NCI-H2171 treated with DMSO at 0.1 percent for 48 hours (cell line): ENCODE measurements around the gene STX12.
"Not testable (repeated sequence)": the region's sequence is repeated elsewhere in the genome, so short reads cannot be mapped to it uniquely, and the experiment has no call there.

Source experiments
- DNase-seq: peaks from one replicate; lab custom pipeline; 2025; lab: John Stamatoyannopoulos, UW

STX12 gene

DNA sequence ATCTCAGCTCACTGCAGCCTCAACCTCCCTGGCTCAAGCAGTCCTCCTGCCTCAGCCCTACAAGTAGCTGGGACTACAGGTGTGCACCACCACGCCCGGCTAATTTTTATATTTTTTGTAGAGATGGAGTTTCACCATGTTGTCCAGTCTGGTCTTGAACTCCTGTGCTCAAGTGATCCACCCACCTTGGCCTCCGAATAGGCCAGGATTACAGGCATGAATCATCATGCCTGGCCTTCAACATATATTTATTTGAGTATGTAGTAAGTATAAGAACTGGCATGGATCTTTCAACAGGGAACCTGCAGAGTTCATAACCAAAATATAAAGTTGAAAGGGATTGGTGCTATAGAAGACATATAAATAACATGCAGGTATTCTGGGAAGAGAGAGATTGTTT, 2.3 kb downstream of the STX12 start:
- not testable (repeated sequence) for DNase-seq

DNA sequence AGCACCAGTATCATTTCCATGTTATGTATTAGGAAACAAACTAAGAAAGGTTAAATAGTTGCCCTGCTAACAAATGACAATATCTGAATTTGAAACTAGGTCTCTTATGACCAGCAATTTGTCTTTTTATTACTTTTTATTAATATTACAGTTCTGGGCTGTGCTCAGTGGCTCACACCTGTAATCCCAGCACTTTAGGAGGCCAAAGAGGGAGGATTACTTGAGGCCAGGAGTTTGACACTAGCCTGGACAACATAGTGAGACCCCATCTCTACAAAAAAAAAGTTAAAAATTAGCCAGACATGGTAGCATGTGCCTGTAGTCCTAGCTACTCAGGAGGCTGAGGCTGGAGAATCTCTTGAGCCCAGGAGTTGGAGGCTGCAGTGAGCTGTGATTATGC, 3.3 kb downstream of the STX12 start:
- DNase-seq = not testable (repeated sequence)

DNA sequence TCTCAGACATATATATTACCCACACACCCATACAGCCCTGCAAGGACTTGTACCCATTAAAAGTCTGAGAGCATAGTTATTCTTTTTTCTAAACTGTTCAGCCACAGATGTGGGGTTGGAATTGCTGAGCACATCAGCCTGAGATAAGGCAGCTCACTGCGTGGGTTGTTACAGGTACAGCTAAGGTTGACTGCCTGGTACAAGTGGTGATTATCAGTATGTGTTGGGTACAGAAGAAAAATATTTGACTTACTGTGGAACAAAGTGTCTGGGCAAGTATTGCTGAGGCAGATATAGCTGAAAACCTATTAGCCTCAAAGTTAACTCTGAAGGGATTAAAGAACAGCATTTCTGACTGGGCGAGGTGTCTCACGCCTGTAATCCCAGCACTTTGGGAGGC, 5.0 kb downstream of the STX12 start:
- no peak for DNase-seq

DNA sequence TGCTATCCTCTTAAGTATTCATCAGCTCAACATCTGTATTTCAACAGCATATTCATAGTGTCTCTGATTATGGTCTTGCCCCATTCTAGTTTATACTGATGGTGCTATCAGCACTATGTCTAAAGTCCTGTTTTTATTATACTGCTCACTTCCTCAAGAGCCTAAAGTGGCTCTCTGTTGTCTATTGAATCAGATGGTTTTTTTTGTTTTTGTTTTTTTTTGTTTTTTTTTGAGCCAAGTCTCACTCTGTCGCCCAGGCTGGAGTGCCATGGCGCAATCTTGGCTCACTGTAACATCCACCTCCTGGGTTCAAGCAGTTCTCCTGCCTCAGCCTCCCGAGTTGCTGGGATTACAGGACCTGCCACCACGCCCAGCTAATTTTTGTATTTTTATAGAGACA, 6.1 kb downstream of the STX12 start:
- no peak for DNase-seq

DNA sequence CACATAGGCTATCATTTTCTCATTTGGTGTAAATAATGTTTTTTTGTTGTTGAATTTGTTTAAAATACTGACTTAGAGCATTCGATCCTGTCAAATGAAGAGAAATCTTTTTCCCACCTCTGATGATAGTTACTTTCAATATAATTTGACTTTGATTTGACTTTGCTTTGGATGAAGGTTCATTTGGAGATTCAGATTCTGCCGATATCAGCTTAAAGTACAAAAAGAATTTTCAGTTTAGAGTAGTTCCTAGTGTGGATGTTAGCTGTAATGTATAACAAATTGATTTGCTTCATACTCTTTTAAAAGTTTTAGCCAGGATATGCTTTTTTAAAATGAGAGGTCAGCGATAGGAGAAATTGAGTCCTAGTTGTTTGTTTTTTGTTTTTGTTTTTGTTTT, 9.9 kb downstream of the STX12 start:
- DNase-seq = no peak

DNA sequence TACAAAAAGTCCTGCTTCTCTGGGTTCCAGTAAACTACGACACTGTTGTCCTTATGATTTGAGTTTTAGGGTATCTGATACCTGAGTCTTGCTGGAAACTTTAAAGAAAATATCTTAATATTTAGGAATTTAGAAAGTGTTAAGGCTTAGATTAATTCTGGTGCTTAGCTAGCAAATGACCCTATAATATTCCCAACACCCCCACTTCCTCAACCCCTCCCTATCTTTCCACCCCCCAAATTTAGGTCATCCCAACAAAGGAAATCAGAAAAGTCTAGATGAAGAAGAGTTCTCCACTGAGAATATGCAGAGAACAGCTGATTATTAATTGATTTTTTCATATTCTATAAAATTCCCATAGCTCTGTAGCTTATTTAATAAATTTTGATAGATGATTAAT, 11.7 kb downstream of the STX12 start:
- DNase-seq = no peak

DNA sequence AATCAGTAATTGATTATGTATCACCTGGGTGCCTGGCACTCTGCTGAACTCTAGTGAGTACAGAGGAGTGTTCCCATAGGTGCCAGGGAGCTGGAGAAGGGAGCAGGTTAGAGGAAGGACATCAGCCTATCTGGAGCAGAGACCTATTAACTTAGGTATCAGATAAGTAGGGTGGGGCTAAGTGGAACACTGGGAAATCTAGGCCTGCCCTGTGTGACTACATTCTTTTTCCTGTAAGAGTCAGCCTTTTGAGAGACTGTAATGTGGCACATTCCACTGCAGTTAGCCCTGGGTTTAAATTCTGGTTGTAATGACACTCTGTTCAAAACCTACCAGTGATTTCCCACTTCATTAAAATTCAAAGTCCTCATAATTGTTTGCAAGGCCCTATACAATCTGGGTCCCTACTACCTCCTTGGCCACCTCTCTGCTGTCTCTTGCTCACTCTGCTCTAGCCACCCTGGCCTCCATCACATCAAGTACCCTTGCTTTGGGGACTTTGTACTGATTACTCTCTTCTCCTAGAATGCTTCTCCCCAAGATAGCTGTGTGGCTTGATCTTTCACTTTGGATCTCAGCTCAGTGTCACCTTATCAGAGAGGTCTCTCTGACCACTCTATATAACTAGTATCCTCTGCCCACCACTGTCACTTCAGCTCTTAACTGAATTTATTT, 12.9 kb downstream of the STX12 start:
- no peak for DNase-seq

DNA sequence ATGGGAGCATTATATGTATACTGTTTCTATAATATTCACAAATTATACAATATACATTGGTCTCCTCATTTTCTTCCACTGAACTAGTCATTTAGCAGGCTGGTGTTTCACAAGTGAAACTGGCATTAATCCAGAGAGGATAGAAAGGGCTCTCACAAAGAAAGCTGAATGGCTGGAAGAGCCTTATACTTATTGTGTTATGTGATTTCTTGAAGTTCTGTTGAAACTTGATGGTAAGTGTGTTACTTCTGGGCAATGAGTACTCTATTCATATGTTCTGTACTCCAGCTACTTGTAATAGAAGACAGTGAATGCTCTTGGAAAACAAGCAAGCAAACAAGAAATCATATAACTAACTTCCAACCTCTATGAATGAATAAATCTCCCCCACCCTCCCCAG, 14.9 kb downstream of the STX12 start:
- no peak for DNase-seq

DNA sequence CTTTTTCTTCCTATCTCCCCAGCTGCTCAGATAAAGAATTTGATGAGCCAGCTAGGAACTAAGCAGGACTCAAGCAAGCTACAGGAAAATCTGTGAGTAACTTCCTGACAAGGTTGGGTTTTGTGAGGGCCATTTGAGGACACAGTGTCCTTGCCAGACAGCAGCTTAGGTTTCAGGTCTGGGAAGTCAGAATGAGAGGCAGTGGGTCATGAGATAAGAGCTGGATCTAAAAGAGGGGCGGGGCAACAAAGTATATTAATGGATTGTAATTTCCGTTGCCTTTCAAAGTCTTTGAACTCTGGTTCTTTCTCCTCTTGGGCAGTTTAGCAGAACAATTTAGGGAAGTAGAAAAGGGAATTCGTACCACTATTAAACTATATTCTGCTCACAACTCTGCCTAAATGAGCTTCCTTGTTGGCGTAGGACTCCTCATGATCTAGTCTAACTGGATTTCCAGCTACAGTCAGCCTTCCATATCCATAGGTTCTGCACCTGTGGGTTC, 16.6 kb downstream of the STX12 start:
- no peak for DNase-seq

DNA sequence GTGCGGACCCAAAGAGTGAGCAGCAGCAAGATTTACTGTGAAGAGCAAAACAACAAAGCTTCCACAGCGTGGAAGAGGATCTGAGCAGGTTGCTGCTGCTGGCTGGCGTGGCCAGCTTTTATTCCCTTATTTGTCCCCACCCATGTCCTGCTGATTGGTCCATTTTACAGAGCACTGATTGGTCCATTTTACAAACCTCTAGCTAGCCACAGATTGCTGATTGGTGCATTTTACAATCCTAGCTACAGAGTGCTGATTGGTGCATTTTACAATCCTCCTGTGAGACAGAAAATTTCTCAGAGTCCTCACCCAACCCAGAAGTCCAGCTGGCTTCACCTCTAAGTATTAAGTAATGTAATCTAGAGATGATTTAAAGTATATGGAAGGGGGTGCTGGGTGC, 17.3 kb downstream of the STX12 start:
- DNase-seq = not testable (repeated sequence)

DNA sequence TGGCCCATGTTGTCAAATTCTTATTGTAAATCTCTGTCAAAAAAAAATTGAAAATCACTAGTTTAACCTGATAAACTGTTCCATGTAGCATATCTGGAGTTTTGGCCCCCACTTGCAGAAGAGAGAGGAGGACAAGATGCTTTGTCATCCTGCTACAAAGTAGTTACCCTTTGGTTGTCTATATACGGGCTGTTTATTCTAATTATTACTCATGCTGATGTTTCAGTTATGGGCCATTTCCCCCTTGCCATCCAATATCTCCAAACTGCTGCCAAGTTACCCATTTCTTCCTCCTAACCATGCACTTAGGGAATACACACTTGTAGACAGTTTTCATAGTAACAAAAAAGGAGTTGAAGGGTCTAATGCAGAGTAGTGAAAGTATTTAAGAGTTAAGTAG, 22.6 kb downstream of the STX12 start:
- no peak for DNase-seq

DNA sequence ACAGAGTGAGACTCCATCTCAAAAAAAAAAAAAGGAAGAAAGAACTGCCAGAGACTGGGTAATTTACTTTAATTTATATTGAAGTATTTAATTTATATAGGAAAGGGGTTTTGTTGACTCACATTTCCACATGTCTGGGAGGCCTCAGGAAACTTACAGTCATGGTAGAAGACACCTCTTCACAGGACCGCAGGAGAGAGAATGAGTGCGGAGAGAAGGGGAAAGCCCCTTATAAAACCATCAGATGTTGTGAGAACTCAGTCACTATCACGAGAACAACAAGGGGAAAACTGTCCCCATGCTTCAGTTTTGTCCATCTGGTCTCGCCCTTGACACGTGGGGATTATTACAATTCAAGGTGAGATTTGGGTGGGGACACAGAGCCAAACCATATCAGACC, 31.8 kb downstream of the STX12 start:
- DNase-seq = no peak

DNA sequence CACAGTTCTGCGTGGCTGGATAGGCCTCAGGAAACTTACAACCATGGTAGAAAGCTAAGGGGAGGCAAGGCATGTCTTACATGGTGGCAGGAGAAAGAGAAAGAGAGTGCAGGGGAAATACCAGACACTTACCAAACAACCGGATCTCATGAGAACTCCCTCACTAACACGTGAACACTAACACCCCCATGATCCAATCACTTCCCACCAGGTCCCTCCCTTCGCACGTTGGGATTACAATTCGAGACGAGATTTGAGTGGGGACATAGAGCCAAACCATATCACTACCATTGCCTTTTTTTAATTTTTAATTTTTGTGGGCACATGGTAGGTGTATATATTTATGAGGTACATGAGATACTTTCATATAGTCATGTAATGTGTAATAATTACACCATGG, 33.7 kb downstream of the STX12 start:
- DNase-seq = no peak

DNA sequence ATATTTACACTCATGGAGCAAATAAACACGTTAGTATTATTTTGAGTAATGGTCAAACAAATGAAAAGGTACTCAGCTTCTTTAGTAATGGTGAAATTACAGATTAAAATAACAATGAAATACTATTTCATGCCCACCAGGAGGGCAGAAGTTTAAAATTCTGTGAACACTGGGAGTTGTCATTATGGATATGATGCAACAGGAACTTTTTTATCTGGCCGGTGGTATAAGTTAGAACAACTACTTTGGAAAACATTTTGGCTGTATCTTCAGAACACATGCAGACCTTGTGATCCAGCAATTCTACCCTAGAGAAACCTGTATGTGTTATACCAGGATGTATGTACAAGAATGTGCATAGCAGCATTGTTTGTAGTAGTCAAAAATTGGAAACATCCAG, 34.4 kb downstream of the STX12 start:
- no peak for DNase-seq

DNA sequence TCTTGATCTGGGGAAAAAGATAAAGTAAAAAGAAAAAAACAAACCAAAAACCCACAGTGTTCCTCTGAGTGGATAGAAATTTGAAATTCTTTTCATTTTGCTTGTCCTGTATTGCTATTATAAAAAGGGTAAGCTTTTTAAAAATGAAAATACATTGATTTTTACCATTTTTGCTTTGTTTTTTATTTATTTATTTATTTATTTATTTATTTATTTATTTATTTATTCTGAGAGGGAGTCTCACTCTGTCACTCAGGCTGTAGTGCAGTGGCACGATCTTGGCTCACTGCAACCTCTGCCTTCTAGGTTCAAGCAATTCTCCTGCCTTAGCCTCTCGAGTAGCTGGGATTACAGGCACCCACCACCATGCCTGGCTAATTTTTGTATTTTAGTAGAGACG, 35.1 kb downstream of the STX12 start:
- not testable (repeated sequence) for DNase-seq

DNA sequence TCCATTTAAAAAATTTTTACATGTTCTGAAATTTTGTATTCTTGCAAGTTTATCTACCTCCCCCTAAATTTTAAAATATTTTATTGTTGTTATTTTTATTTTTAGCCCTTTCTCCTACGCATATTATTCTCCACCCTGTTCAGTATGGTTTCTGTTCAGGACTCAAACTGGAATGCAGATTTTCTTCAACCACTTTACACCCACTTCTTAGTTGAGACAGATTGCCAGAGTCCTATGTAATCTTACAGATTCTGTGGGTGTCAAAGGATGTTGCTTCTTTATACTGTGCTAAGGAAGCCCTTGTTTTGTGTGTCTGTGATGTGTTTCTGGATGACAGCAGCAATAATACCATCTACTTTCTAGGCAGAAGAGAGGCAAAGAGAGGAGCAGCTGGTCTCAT, 36.9 kb downstream of the STX12 start:
- no peak for DNase-seq

DNA sequence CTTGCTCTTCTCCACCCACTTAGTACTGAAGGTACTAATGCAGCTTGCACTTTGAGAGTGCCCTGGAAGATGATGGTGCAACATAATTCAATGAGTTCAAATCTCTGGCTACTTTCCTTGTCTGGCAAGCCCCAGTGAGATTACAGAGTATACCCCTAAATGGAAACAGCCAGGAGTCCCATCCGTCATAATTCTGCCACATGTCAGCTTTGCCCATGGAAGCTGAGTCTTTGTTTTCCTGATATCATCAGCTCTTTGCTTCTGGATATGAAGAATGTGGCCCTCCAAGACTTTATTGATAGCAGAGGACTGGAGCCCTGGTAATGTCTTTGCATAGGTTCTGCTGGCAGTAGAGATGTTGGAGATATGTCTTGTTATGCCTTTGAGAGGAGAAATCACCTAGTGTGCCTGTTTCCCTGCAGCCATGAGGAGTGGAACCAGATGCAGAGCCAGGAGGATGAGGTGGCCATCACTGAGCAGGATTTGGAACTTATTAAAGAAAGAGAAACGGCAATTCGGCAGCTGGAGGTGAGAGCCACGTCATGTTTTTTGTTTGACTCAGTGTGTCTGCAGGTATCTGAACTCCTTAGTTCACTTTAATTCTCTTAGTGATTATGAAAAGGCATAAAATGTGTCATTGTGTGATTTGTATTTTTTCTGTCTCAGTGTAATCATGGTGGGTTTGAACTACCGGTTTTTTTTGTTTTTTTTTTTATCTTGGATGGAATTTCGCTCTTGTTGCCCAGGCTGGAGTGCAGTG, 38.9 kb downstream of the STX12 start:
- DNase-seq = no peak

DNA sequence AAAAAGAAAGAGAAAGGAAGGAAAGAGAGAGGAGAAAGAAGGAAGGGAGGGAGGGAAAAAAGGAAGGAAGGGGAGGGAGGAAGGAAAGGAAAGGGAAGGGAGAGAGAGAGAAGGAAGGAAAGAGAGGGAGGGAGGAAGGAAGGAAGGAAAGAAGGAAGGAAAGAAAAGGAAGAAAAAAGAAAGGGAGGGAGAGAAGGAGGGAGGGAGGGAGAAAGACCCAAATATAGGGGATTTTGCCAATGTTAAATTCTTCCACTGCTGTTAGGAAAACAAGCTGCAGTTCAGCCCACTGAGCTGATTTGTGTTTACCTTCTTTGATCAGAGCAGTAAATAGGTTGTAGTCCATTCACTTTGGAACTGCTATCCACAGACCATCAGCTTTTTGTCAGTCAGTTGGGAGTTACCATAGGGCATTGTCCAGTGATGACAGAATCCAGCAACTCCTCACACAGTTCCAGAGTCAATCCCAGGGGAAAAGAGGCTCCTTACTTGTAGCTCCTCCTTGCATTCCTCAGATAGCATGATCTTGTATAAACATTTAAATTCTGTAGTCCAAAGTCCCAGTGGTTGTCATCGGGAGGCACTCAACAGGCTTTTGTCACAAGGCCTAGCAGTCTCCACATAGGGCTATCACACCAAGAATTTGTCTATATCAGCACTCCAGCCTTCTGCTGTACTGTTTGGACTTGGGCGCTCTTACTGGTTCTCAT, 44.1 kb downstream of the STX12 start:
- DNase-seq = no peak

DNA sequence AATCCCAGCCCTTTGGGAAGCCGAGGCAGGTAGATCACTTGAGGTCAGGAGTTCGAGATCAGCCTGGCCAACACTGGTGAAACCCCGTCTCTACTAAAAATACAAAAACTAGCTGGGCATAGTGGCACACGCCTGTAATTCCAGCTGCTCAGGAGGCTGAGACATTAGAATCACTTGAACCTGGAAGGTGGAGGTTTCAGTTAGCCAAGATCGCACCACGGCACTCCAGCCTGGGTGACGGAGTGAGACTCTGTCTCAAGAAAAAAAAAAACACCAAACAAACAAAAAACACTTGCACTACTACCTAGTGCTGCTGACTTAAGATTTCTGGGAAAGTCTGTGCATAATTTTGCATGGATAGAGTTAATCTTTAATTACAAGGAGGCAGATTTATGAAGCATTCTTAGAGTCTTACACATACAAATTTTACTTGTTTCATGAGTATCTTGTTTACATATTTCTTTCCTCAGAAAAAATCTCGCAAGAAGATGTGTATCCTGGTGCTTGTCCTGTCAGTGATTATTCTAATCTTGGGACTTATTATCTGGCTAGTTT, 48.8 kb downstream of the STX12 start:
- DNase-seq = no peak

DNA sequence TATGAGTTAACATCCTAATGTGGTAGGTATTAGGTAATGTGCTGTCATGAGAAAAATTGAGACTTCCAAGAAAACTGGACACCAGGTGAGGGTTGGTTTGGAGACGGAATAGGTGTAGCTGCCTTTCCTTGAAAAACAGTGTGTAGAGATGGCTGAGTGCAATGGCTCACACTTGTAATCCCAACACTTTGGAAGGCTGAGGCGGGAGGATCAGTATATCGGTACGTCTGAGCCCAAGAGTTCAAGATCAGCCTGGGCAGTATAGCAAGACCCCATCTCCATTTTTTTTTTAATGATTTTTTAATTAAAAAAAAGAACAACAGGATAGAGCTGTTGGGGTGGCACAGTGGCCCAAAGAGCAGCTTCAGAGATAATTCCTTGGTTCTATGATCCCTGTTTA, 50.8 kb downstream of the STX12 start:
- DNase-seq = no peak

DNA sequence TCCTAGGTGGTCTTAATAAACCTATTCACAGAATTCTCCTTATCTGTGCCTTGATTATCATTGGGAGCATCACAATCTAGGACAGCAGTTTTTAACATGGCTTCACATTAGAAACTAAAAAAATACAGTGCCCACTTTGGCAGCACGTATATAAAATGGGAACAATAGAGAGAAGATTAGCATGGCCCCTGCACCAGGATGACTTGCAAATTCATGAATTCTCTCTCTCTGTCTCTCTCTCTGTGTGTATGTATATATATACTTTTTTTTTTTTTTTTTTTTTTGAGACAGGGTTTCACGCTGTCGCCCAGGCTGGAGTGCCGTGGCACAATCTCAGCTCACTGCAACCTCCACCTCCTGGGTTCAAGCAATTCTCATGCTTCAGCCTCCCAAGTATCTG, 51.4 kb downstream of the STX12 start:
- DNase-seq = no peak

DNA sequence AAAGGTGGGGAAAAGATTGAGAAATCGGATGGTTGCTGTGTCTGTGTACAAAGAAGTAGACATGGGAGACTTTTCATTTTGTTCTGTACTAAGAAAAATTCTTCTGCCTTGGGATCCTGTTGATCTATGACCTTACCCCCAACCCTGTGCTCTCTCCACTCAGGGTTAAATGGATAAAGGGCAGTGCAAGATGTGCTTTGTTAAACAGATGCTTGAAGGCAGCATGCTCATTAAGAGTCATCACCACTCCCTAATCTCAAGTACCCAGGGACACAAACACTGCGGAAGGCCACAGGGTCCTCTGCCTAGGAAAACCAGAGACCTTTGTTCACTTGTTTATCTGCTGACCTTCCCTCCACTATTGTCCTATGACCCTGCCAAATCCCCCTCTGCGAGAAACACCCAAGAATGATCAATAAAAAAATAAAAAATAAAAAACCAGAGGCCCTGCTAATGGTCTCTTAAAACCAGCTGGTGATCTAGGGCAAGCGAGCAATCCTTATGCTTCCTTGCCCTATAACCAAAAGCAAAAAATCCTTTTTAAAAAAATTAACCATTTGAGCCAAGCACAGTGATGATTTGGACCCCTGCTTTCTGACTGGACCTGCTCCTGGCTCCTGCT, 56.4 kb downstream of the STX12 start:
- DNase-seq = not testable (repeated sequence)
